ENCODE measurements around the gene GPR141.

DNA sequence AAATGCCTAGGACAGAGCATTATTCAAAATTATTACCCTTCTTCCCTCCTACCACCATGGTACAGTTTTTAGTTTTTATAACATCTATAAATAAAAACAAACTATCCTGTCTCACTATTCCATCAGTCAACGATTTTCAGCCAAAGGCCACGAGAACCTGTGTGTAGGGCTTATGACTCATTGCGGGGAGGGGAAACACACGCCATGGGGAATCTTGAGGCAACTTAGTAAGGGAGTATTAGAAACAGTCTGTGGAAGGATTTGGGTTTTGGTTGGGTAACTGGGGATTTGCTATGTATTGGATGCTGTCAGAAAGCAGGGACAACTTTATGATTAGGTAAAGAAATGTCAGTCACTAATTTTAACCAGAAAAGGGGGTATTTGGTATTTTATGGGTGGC, 14.7 kb downstream of the GPR141 start:
- TF ChIP-seq, protein P1, sequence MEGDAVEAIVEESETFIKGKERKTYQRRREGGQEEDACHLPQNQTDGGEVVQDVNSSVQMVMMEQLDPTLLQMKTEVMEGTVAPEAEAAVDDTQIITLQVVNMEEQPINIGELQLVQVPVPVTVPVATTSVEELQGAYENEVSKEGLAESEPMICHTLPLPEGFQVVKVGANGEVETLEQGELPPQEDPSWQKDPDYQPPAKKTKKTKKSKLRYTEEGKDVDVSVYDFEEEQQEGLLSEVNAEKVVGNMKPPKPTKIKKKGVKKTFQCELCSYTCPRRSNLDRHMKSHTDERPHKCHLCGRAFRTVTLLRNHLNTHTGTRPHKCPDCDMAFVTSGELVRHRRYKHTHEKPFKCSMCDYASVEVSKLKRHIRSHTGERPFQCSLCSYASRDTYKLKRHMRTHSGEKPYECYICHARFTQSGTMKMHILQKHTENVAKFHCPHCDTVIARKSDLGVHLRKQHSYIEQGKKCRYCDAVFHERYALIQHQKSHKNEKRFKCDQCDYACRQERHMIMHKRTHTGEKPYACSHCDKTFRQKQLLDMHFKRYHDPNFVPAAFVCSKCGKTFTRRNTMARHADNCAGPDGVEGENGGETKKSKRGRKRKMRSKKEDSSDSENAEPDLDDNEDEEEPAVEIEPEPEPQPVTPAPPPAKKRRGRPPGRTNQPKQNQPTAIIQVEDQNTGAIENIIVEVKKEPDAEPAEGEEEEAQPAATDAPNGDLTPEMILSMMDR (IDR thresholded peaks at IDR 0.05): no peak
- TF ChIP-seq POLR2A (IDR thresholded peaks at IDR 0.05): no peak

Data from adrenal gland (tissue), 5 donors.